Measurements from ENCODE around the gene C16orf92. TPM values are rescaled to one million over a fixed set of nuclear protein-coding genes. Genes with fewer than 3 reads are reported as not detected.
A peak's percentile ranks its signal among the peaks of the same experiment; 100 is the strongest.

The C16orf92 gene
- total RNA-seq, 1 donor from 2014 or later, result not detected

DNA sequence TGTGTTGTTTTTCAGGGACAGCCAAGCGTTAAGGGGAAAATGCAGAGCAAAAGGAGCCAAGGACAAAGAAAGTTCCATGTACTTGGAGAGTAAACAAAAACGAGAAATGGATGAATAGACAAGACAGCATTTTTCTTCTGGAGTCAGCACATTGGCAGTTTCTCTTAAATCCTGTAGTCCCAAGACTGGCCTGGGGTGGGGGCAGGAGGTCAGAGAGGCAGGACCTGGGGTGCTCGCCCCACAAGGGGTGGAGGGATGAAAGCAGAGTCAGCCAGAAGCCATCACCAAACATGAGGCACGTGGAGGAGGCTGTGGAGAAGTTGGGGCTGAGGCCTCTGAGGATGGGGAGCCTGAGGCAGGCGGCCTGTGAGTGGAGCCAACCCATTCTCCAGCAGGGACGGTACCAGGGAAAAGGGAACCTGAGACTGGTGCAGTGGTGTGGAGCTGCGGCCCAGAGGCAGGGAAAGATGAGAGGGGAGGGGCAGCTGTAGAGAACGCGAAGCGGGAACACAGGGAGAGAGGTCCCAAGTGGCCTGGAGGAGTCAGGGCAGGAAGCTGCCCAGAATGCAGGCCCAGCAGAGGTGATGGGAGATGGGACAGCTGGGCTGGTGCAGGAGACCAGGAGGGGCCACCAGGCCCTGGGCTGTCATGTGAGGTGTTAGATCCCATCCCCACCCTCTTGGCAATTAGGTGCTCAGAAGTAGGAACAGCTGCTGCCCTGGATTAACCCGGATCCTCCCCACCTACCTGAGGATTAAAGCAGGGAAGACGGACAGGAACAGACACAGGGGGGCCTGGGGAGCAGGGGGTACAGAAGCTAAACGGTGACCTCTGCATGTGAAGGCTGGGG, 4.8 kb downstream of the C16orf92 start:
- peaks cover 64% of the 10 kb centered on the region for H3K27me3 ChIP-seq (ENCODE audit: low read depth)
- intact Hi-C loops (cut with DNase I), result no loop called here
- TF ChIP-seq, protein P1, sequence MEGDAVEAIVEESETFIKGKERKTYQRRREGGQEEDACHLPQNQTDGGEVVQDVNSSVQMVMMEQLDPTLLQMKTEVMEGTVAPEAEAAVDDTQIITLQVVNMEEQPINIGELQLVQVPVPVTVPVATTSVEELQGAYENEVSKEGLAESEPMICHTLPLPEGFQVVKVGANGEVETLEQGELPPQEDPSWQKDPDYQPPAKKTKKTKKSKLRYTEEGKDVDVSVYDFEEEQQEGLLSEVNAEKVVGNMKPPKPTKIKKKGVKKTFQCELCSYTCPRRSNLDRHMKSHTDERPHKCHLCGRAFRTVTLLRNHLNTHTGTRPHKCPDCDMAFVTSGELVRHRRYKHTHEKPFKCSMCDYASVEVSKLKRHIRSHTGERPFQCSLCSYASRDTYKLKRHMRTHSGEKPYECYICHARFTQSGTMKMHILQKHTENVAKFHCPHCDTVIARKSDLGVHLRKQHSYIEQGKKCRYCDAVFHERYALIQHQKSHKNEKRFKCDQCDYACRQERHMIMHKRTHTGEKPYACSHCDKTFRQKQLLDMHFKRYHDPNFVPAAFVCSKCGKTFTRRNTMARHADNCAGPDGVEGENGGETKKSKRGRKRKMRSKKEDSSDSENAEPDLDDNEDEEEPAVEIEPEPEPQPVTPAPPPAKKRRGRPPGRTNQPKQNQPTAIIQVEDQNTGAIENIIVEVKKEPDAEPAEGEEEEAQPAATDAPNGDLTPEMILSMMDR (IDR thresholded peaks at IDR 0.05), result no peak

DNA sequence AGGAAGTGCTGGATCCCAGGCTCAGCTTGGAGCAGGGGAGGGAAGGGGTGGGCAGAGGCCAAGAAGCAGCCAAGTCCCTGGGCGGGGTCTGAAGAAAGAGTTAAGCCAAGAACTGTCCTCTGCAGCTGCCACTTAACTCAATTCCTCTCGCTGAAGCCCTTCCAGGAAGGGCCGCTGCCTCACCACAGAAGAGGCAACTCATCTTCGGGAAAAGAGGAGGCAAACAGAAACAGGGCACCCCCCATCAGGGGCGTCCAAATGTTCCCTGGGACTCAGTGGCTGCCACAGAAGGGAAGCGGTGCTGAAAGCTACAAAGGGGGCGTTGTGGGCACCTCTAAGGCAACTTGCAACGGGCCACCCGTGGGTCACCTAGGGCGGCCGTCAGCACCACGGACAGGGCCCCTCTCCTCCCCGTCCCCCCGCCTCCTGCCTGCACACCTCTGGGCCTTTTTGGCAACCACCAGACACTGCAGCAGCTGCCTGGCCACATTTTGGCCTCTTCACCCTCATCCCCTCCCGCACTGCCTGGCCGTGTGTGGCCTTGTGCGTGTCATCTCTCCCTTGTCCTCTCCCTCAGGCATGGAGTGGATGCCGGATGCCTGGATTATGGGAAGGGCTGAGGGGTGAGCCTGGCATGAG, 5.6 kb downstream of the C16orf92 start:
- Histone ChIP-seq H3K4me1 (peaks cover 9% of the 10 kb centered on the region), H3K9me3 (no peaks in the 10 kb centered on the region), H3K27ac (no peak overlapping the region), H3K36me3 (no peaks in the 10 kb centered on the region), H3K27me3 (ENCODE audit: low read depth) (peaks cover 72% of the 10 kb centered on the region), H3K4me3 (no peak overlapping the region)
- intact Hi-C loops (cut with DNase I), result no loop called here
- TF ChIP-seq, protein P1 (IDR thresholded peaks at IDR 0.05), result no peak
- ATAC-seq (peak; percentile 5 to 33), DNase-seq (no peak)

More for the DNA sequence above, 4.8 kb downstream of the C16orf92 start:
- H3K36me3 ChIP-seq, result no peaks in the 10 kb centered on the region
- peaks cover 9% of the 10 kb centered on the region for H3K4me1 ChIP-seq
- H3K27ac ChIP-seq, result no peak overlapping the region
- DNase-seq (no peak), ATAC-seq (no peak)
- no peaks in the 10 kb centered on the region for H3K9me3 ChIP-seq
- H3K4me3 ChIP-seq, result no peak overlapping the region

DNA sequence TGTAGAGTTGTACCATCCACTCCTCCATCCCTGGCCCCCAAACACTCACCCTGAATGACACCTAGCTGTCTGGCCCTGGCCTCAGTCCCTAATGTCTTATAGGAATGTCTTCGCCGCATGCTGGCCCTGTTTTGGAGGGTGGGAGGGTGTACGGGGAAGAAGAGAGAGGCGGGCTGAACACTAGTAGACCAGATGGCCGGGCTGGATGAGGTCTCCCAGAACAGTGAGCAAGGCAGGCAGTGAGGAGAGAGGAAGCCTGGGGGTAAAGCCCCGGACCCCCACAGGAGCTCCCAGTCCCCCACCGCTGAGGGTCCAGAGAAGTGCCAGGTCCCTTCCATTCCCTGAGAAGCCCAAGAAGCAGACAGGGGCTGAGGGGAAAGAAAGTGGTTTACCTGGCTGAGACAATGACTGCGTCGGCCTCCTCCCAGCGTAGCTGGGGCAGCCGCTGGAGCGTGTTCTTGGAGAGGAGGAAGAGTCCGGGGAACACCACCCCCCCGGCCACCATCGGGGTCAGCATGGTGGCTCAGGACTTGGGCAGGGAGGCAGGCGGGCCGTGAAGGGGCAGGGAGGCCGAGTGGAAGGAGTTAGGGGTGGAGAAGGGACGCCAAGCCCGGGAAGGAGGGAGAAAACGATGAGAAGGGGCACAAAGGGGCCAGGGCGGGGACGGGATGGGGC, 7.2 kb downstream of the C16orf92 start:
- H3K4me3 ChIP-seq, result no peak overlapping the region
- H3K36me3 ChIP-seq, result no peaks in the 10 kb centered on the region
- TF ChIP-seq, protein P1 (IDR thresholded peaks at IDR 0.05), result no peak
- H3K4me1 ChIP-seq, result peaks cover 9% of the 10 kb centered on the region
- H3K9me3 ChIP-seq, result no peaks in the 10 kb centered on the region
- H3K27ac ChIP-seq, result no peak overlapping the region
- no peak for DNase-seq
- ATAC-seq, result no peak
- intact Hi-C loops (cut with DNase I), result no loop called here
- H3K27me3 ChIP-seq (ENCODE audit: low read depth), result peaks cover 76% of the 10 kb centered on the region

DNA sequence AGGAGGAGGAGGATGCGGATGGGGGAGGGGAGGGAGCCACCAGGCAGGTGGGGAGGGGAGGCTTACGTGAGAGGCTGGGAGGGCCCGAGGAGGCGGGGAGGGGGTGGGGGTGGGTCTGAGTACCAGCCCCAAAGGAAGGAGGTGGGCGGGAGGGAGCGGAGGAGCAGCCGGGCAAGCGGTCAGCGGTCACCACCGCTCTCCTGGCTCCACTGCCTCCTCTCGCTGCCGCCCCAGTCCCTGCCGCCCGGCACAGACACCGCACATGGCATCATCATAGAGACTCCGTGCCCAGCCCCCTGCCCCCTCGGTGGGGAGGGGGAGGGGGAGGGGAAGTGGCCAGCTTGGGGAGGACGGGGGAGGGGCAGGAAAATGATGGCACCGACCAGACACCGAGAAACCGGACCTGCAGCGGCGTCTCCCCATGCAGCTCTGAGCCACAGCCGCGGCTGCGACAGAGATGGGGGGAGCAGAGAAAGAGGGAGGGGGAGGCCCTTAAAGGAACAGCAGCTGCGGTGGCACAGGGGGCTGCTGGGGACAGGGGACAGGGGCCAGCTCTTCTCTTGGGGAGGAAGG, 7.9 kb downstream of the C16orf92 start, which contains the start of gene TLCD3B:
TLCD3B (minus strand) TSS at position 431 of the 573 bp plus-strand sequence. CDS start 744 bp downstream, outside the sequence.
- peaks cover 72% of the 10 kb centered on the region for H3K27me3 ChIP-seq (ENCODE audit: low read depth)
- DNase-seq, result no peak
- intact Hi-C loops (cut with DNase I), result no loop called here

More for the DNA sequence above, 7.9 kb downstream of the C16orf92 start, which contains the start of gene TLCD3B:
- Histone ChIP-seq H3K4me3 (no peak within 1 kb of the TSS), H3K9me3 (no peaks in the 10 kb centered on the region), H3K27ac (no peak within 1 kb of the TSS), H3K36me3 (no peaks in the 10 kb centered on the region), H3K4me1 (peaks cover 9% of the 10 kb centered on the region)
- TF ChIP-seq, protein P1 (IDR thresholded peaks at IDR 0.05), result no peak
- ATAC-seq, result no peak

All from lower lobe of right lung (tissue), 2 donors.